Head of caudate nucleus (tissue), 42 donors: ENCODE results near the gene CD44.

ENCODE experiments used
- DNase-seq, 42 donors: peaks; one replicate each; pipeline versions ENCODE4 v3.0.0 to v3.0.0-alpha.2; 2020 to 2021; ENCODE audit warnings: mixed read lengths in 7 of 42
- intact Hi-C: fragments of 100-400 bp; cut with DNase I; formaldehyde crosslinking; loops from one replicate; pipeline ENCODE4 v1.15.0; 2022

The CD44 gene

DNA sequence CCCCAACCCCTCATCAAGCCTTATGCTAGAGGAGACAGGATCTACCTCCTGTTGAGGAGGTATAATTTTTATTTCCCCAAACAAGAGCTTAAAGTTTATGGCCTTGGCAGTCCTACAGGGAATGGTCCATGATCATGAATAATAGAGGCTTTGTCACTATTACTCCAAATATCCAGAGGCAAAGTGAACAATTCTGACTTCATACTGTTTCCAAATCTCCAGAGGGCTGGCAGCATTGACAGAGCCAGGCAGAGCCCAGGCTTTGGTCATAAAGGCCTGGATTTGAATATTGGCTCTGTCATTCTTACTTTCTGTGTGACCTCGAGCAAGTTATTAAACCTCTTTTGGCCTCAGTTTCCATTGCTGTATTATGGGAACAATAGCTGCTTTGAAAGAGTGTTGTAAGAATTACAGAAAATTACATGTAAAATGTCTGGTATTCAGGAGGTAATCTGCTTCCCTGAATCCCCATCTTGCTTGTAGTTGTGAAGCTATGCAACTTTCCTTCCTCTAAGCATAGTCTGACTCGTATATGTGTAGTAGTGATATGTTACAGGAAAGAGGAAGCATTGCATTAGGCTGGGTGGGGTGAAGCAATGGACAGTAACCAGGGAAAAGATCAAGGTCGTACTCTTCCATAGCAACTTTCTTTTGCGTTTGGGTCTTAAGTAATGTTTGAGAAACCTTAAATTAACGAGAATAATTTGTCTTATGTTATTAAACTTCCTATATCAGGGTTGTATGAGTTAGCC, 88.8 kb downstream of the CD44 start:
- DNase-seq, result no peak
- intact Hi-C loops, result no loop called here

GRCh38 chr11:35228328-35228725, 89.4 kb downstream of the CD44 start:
- DNase-seq, result no peak
- intact Hi-C loops, result no loop called here

GRCh38 chr11:35230388-35230787, 91.4 kb downstream of the CD44 start:
- intact Hi-C loops, result no loop called here
- DNase-seq, result no peak

DNA sequence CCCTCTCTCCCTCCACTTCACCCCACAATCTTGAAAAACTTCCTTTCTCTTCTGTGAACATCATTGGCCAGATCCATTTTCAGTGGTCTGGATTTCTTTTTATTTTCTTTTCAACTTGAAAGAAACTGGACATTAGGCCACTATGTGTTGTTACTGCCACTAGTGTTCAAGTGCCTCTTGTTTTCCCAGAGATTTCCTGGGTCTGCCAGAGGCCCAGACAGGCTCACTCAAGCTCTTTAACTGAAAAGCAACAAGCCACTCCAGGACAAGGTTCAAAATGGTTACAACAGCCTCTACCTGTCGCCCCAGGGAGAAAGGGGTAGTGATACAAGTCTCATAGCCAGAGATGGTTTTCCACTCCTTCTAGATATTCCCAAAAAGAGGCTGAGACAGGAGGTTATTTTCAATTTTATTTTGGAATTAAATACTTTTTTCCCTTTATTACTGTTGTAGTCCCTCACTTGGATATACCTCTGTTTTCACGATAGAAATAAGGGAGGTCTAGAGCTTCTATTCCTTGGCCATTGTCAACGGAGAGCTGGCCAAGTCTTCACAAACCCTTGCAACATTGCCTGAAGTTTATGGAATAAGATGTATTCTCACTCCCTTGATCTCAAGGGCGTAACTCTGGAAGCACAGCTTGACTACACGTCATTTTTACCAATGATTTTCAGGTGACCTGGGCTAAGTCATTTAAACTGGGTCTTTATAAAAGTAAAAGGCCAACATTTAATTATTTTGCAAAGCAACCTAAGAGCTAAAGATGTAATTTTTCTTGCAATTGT, 92.3 kb downstream of the CD44 start:
- intact Hi-C loops, result no loop called here
- no peak for DNase-seq

GRCh38 chr11:35232891-35233330, 93.9 kb downstream of the CD44 start:
- no peak for DNase-seq

DNA sequence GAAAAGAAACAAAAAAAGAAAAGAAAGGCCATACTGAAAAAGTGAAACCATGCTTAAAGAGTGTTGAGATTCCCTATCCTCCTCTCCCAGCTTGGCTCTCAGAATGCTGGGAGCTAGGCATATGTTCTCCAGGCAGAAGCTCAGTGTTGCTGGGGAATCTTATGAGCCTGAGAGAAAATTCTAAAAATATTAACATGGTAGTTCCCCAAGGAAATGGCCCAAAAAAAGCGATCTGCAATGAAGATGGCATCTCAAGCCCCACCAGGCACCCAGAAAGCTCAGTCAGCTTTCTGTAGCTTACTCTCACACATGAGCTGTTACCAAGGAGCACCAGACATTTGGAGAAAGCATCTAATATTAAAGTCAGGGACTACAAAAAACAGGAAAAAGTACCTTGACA, 94.5 kb downstream of the CD44 start:
- intact Hi-C loops, result no loop called here
- no peak for DNase-seq

More at GRCh38 chr11:35232891-35233330, 93.9 kb downstream of the CD44 start:
- intact Hi-C loops, result no loop called here

GRCh38 chr11:35234460-35235156, 95.6 kb downstream of the CD44 start:
- DNase-seq, result no peak
- intact Hi-C loops, result no loop called here

DNA sequence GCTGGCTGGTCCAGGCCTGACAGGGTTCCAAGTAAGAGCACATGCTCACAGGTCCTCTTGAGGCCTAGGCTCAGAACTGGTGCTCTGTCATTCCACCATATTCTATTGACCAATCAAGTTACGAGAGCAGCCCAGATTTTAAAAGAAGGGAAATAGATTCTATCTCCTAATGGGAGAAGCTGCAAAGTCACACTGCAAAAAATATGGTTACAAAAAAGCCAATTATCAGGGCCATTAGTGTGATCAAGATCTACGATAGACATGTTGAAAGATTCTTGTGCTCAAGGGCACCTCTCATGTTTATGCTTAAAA, 96.1 kb downstream of the CD44 start:
- no peak for DNase-seq
- intact Hi-C loops, result no loop called here

GRCh38 chr11:35235498-35235897, 96.5 kb downstream of the CD44 start:
- intact Hi-C loops, result no loop called here
- no peak for DNase-seq

DNA sequence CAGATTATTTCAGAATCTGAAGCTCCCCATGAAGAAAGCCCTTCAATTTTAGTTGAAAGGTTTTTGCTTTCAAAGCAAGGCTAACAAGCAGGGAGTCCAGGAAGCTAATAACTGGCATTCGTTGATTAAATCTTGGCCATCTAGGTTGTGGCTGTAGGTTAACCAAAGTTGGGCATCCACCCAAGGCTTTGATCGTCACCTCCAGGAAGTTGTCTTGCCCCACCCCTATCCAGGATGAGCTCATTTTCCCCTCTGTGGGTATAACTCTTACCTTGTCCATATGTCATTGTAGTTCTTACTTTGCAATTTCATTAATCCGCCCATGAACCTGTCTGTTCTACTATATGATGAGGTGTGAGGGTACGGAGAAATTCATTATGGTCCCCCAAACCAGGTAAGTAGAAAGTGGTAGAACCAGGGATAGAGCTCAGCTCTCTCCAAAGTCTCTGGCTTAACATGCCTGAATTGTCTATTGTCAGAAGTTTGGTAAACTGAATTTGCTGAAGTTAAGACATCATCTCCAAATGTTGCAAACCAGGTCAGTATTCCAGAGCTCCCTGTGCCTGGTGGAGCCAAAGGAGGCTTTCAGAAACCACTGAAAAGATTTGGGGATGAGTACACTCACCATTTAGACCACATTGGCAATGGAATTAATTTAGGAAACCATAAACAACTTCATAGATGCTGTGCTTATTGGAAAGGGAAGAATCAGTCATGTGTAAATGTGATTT, 97.1 kb downstream of the CD44 start:
- no peak for DNase-seq
- intact Hi-C loops, result no loop called here

GRCh38 chr11:35236667-35237003, 97.7 kb downstream of the CD44 start:
- DNase-seq, result peak in 1 of 42 donors; percentile 19
- intact Hi-C loops, result no loop called here

DNA sequence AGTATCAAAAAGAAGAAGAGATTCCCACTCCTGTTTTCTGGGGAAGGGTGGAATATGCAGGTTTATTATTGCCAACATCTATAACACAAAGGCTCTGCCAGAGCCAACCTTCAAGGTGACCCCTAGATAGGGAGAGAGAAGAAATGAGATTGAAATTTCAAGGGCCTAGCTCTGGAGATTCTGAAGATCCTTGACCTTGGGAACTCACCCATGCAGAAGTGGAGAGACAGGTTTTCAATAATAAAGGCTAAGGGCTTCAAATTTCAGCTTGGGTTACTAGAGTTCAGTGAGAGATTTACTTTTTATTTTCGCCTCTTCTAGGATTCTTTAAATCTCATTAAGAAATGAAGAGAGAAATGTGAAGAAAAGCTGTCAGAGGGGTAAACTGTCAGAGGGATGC, 98.4 kb downstream of the CD44 start:
- intact Hi-C loops, result no loop called here
- no peak for DNase-seq

DNA sequence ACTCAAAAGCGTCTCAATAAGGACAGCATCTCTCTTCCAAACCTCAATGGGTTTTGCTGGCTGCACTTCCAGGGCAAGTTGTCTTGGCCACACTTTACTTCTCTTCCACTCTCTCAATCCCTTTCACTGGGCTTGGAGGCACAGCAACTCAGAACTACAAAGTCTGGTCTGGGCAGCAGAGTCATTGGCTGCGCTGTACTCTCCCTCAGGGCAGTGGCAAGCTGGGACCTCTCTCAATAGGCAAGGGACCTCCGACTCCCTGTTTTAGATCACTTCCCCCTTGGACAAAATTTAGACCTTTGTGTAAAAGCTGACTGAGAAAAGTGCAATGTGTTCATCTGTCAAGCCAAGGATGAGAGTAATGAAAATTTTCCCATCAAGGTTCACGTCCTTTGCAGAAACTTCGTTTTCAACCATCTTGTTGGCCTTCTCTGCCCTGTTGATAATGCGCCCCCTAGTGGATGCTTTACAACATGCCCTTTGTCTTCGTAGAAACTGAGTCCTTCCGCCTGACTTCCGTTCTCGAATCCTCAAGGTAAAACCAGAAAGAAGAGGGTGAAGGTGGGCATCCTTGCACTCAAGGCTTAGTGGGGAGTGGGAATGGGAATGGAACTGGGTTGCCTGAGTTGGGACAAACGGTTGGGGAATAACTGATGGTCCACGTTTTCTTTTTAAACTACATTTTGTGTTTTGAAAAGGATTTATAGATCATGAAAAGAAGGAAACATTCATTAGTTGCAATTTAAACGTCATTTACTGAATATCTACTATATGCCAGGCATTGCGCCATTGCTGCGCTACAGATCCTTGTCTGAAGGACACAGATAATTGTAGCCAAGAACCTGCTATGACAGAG, 99.1 kb downstream of the CD44 start:
- intact Hi-C loops, result no loop called here
- peak in 36 of 42 donors; percentile 4 to 83 (median 50) for DNase-seq

GRCh38 chr11:35238882-35239281, 99.9 kb downstream of the CD44 start:
- DNase-seq, result no peak
- intact Hi-C loops, result no loop called here

- intact Hi-C loops, result no loop called here
- DNase-seq, result no peak
Observed at GRCh38 chr11:35239471-35240075, 100.6 kb downstream of the CD44 start.

DNA sequence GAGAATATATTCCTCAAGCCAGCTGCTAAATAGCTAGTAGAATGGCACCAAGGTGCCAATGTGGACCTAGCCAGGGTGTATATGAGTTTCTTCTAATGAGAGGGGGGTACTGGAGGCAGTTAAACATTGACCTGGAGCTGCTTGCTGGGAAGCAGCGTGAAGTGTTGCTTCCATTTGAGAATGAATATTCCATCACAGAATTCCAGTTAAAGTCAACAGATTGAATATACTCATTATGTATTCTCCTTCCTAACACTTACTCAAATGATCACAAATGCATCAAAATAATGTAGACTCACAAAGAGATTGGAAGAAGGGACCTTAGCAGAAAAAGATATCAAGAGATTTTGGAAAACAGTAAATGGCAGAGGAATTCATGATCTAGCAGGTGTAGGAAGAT, 102.1 kb downstream of the CD44 start:
- no peak for DNase-seq
- intact Hi-C loops, result no loop called here

DNA sequence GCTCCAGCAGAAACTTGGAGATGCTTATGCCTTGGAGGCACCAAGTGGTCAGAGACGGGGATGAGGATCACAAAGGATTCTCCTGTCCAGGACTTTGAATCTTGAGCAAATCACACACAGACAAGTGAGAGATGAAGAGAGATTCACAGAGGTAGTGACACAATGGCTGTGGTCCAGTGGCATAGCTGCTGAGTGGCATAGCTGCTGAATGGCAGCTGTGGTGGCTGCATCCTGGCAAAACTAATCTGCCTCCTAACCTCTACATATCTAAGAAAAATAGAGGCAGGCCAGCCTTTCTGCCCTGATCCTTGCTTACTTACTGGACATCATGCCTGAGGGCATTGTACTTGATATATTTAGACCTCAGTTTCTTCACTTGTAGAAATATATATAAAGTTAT, 102.6 kb downstream of the CD44 start:
- intact Hi-C loops, result no loop called here

More for the DNA sequence above, 102.6 kb downstream of the CD44 start:
- DNase-seq, result no peak
